ENCODE measurements around the gene KRTAP3-3. TPM values are rescaled to one million over a fixed set of nuclear protein-coding genes. Genes with fewer than 3 reads are reported as not detected.

KRTAP3-3 gene
- total RNA-seq, 2 experiments from 2014 or later = not detected

DNA sequence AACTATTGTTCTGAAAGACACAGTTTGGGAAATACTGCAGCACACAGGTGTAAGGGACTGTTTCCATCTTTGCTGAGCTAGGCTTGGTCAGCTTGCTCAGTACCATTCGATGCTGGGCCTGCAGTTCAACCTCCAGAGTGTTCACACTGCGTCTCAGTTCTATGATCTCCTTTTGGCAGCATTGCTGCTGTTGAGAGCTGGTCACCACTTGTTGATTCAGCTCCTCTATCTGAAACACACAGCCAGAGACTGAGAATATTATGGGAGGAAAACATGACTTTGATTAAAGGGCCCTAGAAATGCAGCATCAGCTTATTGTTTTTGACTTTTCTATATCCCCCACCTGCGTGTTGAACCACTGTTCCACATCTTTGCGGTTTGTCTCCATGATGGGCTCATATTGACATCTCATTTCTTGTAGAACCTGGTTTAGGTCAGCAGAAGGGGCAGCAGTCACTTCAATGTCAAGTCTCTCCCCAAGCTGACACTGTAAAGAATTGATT, 31.9 kb downstream of the KRTAP3-3 start:
- ChIA-PET POLR2A (interaction anchor here (0.8 to 1.3 kb wide), 2 partner anchors 11 to 18 kb away, joined by 3 read pairs; no protein-coding TSS in a partner anchor), CTCF (interaction anchor here (1.1 to 1.8 kb wide), 3 partner anchors 15 to 686 kb away, joined by 3 to 4 read pairs (median 3); no protein-coding TSS in a partner anchor)
- Mint-ChIP-seq H3K27ac (no peak overlapping the region), H3K4me3 (no peak overlapping the region), H3K4me1 (ENCODE audit: low read depth) (no peaks in the 10 kb centered on the region), H3K27me3 (peaks cover 3% of the 10 kb centered on the region), H3K9me3 (no peaks in the 10 kb centered on the region), H3K36me3 (ENCODE audit: low read depth) (no peaks in the 10 kb centered on the region)
- DNase-seq = no peak
- ATAC-seq = no peak
- TF ChIP-seq, protein P1, sequence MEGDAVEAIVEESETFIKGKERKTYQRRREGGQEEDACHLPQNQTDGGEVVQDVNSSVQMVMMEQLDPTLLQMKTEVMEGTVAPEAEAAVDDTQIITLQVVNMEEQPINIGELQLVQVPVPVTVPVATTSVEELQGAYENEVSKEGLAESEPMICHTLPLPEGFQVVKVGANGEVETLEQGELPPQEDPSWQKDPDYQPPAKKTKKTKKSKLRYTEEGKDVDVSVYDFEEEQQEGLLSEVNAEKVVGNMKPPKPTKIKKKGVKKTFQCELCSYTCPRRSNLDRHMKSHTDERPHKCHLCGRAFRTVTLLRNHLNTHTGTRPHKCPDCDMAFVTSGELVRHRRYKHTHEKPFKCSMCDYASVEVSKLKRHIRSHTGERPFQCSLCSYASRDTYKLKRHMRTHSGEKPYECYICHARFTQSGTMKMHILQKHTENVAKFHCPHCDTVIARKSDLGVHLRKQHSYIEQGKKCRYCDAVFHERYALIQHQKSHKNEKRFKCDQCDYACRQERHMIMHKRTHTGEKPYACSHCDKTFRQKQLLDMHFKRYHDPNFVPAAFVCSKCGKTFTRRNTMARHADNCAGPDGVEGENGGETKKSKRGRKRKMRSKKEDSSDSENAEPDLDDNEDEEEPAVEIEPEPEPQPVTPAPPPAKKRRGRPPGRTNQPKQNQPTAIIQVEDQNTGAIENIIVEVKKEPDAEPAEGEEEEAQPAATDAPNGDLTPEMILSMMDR (IDR thresholded peaks at IDR 0.05) = no peak
- intact Hi-C loops (cut with micrococcal nuclease) = no loop called here

DNA sequence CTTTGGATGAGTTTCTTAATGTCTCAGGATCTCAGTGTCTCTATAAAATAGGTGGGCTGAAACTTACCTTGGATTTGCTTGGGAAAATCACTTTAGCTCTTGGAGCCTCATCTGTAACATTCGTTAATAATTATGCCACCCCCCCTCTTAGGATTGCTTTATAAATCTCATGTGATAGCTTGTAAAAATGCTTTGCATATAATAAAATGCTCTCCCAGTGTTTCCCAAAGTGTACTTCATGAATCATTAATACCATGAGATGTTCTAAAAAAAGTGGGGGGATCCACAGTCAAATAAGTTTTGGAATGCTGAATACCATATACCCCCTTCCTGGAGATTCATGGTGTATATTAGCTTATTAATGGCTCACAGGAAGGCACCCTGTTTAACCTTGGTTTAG, 32.4 kb downstream of the KRTAP3-3 start:
- ATAC-seq (no peak), DNase-seq (no peak)
- Mint-ChIP-seq H3K4me3 (no peak overlapping the region), H3K36me3 (ENCODE audit: low read depth) (no peaks in the 10 kb centered on the region), H3K4me1 (ENCODE audit: low read depth) (no peaks in the 10 kb centered on the region), H3K27me3 (peaks cover 3% of the 10 kb centered on the region), H3K27ac (no peak overlapping the region), H3K9me3 (no peaks in the 10 kb centered on the region)
- ChIA-PET CTCF (interaction anchor here (1.1 to 1.8 kb wide), 3 partner anchors 15 to 686 kb away, joined by 3 to 4 read pairs (median 3); no protein-coding TSS in a partner anchor), POLR2A (interaction anchor here (0.8 to 1.3 kb wide), 2 partner anchors 12 to 19 kb away, joined by 3 read pairs; no protein-coding TSS in a partner anchor)
- intact Hi-C loops (cut with micrococcal nuclease) = no loop called here
- TF ChIP-seq, protein P1 (IDR thresholded peaks at IDR 0.05) = no peak

DNA sequence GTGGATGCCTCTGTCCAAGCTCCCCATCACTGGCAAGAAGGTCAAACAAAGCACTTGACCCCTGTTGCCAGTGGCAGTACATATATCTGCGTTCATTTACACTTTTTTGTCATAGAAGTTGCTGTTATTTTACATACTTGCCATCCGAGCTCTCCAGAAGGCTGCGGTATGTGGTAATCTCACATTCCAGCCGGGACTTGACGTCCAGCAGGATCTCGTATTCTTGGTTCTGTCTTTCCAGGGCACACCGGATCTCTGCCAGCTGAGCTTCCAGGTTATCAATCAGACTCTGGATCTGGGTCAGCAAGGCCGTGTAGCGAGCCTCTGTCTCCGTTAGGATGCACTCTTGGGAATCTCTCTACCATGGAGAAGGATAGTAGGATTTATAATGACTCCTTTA, 33.8 kb downstream of the KRTAP3-3 start:
- POLR2A ChIA-PET = no interaction called here
- H3K27ac Mint-ChIP-seq = no peak overlapping the region
- DNase-seq (no peak), ATAC-seq (no peak)
- intact Hi-C loops (cut with micrococcal nuclease) = no loop called here
- peaks cover 5% of the 10 kb centered on the region for H3K27me3 Mint-ChIP-seq
- TF ChIP-seq, protein P1 (IDR thresholded peaks at IDR 0.05) = no peak
- CTCF ChIA-PET = interaction anchor here (1.0 kb wide), 1 partner anchor 589 kb away, joined by 4 read pairs; no protein-coding TSS in a partner anchor
- no peaks in the 10 kb centered on the region for H3K4me1 Mint-ChIP-seq (ENCODE audit: low read depth)
- H3K9me3 Mint-ChIP-seq = no peaks in the 10 kb centered on the region
- no peak overlapping the region for H3K4me3 Mint-ChIP-seq
- H3K36me3 Mint-ChIP-seq (ENCODE audit: low read depth) = no peaks in the 10 kb centered on the region

DNA sequence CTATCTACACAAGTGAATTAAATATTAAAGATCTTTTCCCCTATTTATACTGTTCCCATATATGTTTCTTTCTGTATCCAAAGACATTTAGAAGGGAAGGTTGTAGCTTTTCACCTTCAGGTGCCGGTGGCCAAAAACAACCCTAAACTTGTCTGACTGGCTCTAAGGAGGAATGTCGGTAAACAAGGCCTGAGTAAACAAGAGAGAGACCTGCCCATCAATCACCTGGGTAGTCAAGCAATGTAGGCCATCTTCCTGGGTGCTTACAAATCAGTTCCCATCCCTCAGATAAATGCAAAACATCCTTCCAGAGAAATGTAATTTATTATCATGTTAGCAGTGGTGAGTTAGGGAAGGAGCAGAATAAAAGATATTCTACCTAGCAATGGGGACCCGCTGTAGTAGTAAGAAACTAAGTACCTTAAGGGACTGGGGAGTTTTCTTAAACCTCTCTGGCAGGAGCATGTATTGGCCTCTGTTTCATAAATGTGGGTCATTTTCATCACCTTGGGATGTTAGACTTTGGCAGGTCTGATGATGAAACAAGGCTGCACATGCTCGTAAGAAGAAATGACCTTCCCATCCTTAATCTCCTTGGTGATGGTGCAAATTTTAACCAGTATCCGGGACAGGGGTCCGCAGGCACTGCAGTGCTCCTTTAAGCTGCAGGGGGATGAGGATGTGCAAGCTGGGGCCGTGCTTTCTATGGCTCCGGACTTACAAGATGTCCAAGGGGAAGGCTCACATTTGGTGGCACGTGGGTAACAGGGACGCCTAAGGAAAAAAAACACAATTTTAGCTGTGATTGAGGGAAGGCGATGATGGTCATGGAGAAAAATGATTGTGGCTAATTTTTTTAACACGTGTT, 35.6 kb downstream of the KRTAP3-3 start:
- TF ChIP-seq, protein P1 (IDR thresholded peaks at IDR 0.05) = no peak
- no peaks in the 10 kb centered on the region for H3K9me3 Mint-ChIP-seq
- CTCF ChIA-PET = interaction anchor here (1.8 kb wide), 1 partner anchor 705 kb away, joined by 5 read pairs; no protein-coding TSS in a partner anchor
- no peaks in the 10 kb centered on the region for H3K4me1 Mint-ChIP-seq (ENCODE audit: low read depth)
- H3K36me3 Mint-ChIP-seq (ENCODE audit: low read depth) = no peaks in the 10 kb centered on the region
- peaks cover 5% of the 10 kb centered on the region for H3K27me3 Mint-ChIP-seq
- DNase-seq (no peak), ATAC-seq (no peak)
- H3K27ac Mint-ChIP-seq = no peak overlapping the region
- POLR2A ChIA-PET = interaction anchor here (1.1 kb wide), 1 partner anchor 12 kb away, joined by 3 read pairs; no protein-coding TSS in a partner anchor
- no peak overlapping the region for H3K4me3 Mint-ChIP-seq
- intact Hi-C loops (cut with micrococcal nuclease) = no loop called here
